GF-D8 (cell line): Measurements from ENCODE around the gene MACROD2.

ENCODE experiments used
- DNase-seq: peaks from one replicate; lab custom pipeline; 2025; lab: John Stamatoyannopoulos, UW

Gene MACROD2

DNA sequence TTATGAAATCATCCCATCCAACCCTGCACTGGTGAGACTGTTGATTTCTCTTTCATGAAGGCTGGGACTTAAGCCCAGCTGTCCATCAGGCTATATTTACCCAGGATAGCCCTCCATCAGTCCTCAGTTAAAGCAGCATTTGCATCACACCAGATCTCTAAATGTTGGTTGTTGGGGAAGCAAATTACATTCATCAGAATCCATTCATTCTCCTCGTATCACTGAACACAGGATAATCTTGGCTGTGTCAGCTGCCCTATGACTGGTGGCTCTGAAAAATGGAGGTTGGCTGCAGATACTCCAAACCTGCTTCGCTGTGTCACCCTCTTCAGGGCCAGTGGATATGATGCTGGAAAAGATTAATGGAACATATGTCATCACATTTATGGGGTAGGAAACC is 1859.6 kb downstream of the MACROD2 start:
- DNase-seq = no peak

GRCh38 chr20:15857173-15857784 is 1862.0 kb downstream of the MACROD2 start:
- DNase-seq = no peak

GRCh38 chr20:15859061-15859460 is 1863.7 kb downstream of the MACROD2 start:
- no peak for DNase-seq

DNA sequence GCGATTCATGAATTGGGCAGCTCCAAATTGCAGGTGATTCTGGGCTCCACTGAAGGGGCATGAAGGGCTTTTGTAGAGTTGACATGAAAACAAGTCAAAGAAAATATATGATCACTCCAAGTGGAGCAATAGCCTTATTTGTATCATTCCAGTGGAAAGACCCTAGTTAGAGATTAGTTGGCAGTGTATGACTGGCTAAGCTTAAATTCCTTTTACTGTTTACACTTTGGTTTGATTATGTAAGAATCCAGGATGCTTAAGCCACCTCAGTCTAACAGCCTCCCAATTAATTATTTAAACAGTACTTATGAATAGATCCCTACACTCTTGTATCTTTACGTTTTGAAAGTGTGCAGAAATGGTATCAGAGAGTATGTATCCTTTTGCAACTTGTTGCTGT is 1865.5 kb downstream of the MACROD2 start:
- no peak for DNase-seq

DNA sequence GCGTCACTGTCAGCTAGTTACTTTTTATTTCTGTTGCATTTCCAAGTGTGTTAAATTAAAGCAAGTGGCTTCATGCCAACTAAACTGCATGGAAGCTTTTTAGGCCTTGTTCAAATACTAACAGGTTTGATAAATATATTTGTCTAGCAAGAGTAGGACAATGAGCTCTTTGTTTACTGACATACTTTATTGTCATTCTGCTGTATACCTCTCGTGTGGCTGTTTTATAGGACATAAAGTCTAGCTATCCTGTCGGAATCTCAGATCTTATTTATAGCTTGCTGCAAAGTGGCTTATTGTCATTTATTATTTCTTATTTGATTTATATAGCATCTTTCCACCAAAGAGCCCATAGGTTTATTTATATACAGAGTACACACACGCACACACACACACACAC is 1866.9 kb downstream of the MACROD2 start:
- DNase-seq = no peak

DNA sequence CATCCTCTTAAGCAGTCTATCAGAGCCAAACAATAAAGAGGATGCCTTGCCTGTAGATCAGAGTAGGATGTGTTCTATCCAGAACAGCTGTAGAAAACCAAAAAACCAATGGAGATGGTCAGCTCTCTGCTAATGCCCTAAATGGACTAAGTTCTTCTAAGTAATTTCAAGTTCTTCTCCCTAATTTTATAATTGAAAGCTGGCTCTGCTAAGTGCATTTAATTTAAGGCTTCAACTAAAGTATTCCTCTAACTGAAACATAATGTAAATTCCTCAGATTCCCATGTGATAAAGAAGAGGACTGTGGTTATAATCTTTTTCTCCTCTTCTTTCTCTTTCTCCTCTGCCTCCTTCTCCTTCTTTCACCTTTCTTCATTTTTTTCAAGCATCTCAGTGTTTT is 1868.4 kb downstream of the MACROD2 start:
- DNase-seq = no peak

DNA sequence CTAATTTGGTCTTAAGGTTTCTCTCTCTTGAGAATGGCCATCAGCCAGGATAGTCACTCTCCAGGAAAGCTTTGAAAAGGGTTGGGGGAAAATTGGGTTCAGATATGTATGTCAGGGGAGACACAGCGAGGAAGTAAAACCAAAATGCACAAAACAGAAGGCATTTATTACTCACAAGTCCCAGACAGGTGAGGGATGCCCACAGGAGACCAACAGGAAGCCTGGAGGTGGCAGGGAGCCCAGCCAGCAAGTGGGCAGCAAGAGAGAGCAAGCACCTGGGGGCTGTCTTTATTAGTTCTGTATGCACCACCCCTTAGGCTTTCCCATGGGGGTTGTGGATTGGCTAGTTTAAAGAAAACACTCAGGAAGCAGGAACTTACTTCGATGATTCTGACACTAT is 1870.2 kb downstream of the MACROD2 start:
- no peak for DNase-seq

- no peak for DNase-seq
Observed at GRCh38 chr20:15866916-15867730, 1871.8 kb downstream of the MACROD2 start.

DNA sequence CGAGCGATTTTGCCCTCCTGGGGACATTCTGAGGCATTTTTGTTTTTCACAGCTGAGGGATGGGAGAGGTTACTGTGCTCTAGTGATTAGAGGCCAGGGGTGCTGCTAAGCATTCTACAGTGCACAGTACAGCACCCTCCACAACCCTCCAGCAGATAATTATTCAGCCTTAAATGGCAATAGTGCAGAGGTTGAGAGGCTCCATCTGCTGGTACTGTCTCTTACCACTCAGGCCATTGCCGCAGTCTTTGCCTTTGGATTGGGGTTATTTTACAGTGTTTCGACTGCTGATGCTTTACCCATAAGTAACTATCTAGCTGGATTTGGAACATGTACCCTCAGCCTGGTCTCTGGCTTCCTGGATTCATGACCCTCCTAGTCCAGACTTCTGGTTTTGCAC is 1872.6 kb downstream of the MACROD2 start:
- no peak for DNase-seq

DNA sequence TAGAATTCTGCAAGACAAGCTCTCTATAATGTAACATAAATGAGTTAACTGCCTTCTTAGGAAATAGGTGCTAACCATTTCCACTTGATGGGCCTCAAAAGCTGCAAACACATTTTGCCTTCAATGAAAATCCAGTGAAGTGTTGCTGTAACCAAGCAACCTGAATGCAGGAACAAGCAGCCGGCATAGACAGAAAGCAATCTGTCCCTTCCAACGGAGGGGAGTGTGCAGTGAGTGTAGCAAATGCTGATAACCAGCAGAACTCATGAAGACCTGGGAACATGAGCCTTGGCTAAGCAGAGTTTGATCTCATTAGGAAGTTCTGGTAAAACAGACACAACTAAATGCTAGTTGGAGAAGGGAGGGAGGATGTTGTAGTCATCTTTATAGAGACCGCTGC is 1880.1 kb downstream of the MACROD2 start:
- DNase-seq = no peak

GRCh38 chr20:15882553-15882952 is 1887.2 kb downstream of the MACROD2 start:
- no peak for DNase-seq

DNA sequence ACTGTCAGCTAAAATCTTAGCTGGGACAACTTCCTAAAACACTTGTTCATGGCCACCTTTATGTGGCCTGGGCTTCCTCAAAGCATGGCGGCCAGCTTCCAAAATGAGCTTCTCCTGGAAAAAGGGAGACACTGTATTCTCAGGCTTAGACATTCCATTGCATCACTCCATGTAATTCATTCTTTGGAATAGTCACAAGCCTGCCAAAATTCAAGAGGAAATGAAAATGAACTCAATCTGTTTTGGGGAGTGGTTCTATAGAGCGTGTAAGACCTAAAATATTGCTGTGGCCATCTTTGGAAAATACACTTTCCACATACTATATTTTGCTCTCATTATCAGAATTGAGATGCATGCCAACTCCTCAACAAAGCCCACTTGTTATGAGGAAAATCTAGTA is 1890.9 kb downstream of the MACROD2 start:
- DNase-seq = no peak

GRCh38 chr20:15887387-15887786 is 1892.1 kb downstream of the MACROD2 start:
- DNase-seq = no peak

DNA sequence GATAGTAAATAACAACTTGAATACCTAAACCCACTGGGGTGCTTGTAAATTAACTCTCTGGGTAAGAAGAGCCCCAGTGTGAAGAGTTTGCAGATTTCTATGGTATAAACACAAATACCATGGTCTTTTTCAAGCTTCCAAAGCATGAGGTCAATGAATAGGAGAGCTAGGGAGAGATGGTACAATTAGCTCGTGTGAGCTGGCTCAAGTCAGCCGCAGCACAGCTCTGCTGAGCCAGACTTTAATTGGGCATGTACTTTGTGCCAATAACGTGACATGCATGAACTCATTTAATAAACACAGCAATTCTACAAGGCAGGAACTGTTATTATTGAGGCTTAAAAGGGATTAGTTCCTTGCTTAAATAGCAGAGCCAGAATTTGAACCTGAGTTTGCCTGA is 1893.7 kb downstream of the MACROD2 start:
- DNase-seq = no peak

- no peak for DNase-seq
Observed at GRCh38 chr20:15889514-15890256, 1894.4 kb downstream of the MACROD2 start.

DNA sequence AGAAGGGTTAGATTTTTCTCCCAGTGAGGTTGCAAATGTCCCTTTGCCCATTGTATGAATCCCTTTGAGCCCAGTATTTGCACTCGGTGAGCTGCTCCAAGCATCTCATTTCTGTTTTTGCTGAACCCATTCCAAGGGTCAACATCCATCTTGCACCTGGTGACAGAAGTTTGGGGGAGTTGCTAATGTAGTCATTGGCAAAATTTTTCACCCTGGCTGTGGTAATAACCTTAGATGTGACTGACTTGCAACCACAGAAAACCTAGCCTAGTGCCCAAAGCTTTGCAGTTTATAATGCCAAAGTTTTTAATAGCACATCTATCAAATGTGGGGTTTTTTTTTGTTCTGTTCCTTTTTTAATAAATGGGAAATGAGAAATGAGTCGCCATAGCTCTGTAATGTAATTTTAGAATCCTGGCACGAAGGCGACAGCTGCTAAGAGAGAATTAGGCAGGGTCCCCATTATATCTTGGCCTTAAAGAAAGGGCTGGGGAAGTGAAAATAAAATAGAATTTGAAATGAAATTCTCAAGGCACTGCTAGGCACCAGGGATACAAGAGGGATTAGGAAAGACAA is 1895.2 kb downstream of the MACROD2 start:
- DNase-seq = no peak

- DNase-seq = no peak
Observed at GRCh38 chr20:15895126-15895525, 1899.8 kb downstream of the MACROD2 start.

DNA sequence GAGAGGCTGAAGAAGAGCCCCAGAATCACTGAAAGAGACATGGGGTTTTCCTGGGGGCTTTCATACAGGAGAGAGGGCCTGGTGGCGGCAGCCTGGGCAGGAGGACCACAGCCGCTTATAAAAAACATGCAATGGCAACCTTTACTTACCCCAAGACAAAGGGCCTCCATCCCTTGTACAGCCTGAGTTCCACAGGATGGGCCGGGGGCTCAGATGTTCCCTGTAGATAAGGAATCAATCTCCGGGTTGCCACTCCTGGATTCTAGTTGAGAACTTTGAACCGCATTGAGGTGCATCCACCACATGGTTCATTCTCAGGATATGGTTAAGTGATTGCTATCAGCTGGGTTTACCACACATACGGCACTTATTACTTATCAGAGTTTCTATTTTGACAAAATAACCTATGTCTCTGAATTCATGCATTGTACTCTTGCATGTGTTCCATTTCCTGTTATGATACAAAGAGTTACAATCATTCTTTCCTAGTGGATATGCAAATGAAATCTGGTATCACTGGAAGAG is 1900.3 kb downstream of the MACROD2 start:
- DNase-seq = no peak

- no peak for DNase-seq
Observed at GRCh38 chr20:15899967-15900366, 1904.7 kb downstream of the MACROD2 start.

DNA sequence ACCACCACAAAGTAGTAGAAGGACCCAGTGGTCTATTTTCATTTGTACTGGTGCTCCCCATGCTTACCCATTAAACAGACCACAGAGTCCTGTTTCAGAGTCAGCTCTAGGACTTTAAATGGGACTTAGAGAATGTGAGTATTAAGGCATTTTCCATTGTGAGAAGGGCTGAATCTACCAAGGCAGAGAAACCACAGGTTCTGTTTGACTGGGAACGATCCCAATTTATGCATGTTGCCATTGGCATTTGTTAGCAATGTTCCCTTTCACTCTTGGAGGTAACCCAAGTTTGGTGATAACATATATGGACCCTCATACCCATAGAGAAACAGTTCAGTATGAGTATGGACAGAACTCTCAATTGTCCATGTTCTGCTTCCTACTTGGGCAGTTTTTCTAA is 1905.1 kb downstream of the MACROD2 start:
- DNase-seq = no peak

- DNase-seq = no peak
Observed at GRCh38 chr20:15902493-15902892, 1907.2 kb downstream of the MACROD2 start.

DNA sequence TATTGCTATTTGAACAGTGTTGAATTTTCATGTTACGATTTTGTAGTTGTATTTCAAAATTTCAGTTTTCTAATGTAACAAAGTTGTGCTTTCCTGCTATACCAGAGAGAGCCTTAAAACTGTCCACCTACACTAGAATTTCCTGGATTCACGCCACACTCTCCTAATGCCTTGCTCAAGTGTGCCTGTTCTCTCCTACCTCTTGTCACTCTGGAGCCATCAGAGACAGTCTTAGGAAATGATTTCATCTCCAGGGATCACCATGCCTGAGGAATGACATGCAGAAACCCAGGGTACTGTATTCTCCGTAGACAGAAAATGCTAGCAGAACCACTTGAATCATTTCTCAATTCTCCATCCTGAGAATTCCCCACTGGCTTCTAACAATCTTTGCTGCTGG is 1910.3 kb downstream of the MACROD2 start:
- no peak for DNase-seq
